Left forelimb (tissue), 1 donor: ENCODE data around the gene MBTPS1.
"Not testable (repeated sequence)": the region's sequence is repeated elsewhere in the genome, so short reads cannot be mapped to it uniquely, and the experiment has no call there.

Experiments
- DNase-seq: peaks from one replicate; pipeline ENCODE4 v3.0.0-alpha.2; 2018; ENCODE audit warnings: low spot score

Gene MBTPS1

DNA sequence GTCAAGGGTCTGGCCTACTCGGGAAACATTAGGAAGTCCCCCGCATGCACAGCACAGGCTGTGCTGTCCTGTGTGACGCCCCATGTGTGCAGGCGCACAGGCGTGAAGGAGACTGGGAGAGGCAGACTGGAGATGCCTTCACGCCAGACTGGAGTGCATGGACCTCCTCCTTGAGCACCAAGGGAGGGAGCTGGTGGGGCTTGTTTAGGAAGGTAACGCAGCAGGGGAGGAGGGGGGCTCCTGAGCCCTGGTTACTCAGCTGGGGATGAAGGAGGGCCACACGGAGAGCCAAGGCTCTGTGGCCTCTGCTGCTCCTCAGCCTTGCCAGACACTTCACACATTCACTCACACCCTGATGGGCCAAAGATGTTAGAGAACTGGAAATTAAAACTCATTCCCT is 20.5 kb upstream of the MBTPS1 start:
- no peak for DNase-seq

DNA sequence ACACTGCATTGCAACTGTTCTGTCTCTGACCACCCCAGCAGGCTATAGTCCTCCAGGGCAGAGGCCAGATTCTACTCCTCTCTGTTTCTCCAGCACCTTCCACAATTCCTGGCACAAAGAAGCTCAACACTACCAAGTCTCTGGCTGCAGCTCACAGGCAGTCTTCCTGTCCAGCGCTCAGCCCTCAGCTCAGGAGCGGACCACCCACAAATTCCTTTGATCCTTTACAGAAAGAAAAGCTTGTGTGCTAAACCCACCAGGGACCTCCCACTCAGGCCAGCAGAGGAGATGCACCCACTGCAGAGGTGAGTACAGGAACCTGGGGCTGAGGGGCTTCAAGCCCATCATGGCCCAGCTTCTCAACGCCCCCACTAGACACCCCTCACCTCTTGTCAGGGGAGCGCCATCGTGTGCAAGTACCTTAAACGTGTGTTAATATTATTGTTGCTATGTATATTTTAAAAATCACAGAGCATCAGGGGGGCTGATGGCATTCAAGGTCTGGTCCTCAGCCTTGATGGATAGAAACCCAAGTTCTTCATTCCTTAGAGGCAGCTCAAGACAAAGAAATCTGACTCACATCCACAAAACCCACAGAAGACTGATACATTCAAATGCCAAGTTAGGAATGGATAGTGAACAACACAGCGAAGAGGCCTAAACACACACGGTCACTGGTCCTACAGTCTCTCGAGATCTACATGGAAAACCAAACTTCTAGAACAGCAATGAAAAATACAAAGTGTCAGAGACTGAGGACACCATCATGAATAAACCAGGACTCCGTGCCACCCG is 19.8 kb upstream of the MBTPS1 start:
- no peak for DNase-seq

- DNase-seq = no peak
These were observed 16.0 kb upstream of the MBTPS1 start for GRCh38 chr16:84132527-84133285.

- no peak for DNase-seq
These were observed 14.4 kb upstream of the MBTPS1 start for GRCh38 chr16:84131117-84131516.

DNA sequence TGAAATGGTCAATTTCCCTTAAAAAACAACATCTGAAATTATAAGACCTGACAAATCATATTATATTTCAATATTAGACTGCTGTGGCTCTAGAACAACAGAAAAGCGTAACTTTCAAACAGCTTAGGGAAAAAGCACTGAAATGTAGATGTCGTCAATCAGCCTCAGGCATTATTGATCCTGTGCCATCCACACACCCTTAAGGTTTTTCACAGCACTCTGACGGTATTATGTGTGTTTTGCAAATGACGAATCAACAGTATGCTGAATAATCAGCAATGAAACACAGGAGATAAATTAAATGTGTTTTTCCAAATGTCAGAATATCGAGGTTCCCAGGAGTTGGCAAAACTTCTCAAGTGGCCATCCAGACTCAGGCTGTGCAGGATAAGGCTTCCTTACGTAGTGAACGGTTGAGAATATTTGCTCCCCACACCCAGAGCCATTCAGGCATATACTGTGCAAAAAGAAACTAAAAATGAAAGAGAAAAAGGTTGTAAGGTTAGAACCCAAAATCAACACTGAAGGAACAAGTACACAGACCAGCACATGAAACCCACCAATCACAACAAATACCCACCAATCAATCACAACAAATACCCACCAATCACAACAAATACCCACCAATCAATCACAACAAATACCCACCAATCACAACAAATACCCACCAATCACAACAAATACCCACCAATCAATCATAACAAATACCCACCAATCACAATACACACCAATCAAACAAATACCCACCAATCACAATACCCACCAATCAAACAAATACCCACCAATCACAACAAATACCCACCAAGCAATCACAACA is 7.7 kb upstream of the MBTPS1 start:
- no peak for DNase-seq

DNA sequence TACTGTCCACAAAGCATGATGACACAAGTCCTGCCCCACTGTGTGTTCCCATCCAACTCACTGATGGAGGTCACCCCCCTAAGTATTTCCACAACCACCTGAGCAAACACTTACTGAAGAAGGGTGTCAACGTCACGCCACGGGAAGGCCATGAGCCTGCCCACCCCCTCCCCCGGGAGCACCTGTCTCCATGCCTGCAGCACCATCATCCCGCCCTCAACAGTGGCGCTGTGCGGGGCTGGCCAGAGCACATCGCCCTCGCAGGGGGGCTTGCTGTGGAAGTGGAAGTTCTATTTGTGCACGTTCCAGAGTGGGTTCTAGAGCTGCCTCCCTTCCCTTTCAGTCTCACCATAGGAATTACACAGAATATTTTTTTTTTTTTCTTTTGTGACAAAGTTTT is 4.3 kb upstream of the MBTPS1 start:
- no peak for DNase-seq

- DNase-seq = no peak
These were observed 3.3 kb upstream of the MBTPS1 start for GRCh38 chr16:84120023-84120422.

DNA sequence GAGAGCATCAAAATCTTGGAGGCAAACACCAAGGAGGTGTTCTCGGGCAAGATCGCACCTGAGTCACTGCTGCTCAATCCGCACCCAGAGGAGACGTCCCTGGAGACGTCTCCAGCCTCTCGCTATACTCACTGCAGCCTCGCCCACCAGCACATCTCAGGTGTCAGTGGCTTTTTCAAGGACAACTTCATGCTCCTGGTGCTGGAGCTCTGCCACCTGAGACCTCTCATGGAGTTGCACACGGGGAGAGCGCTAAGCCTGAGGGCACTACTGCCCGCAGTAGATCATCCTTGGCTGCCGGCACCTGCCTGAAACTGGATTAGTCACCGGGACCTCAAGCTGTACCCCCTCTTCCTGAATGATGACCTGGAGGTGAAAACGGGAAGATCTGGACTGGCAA is 2.6 kb upstream of the MBTPS1 start:
- no peak for DNase-seq

- not testable (repeated sequence) for DNase-seq
These were observed 1.6 kb upstream of the MBTPS1 start for GRCh38 chr16:84118315-84118714.

DNA sequence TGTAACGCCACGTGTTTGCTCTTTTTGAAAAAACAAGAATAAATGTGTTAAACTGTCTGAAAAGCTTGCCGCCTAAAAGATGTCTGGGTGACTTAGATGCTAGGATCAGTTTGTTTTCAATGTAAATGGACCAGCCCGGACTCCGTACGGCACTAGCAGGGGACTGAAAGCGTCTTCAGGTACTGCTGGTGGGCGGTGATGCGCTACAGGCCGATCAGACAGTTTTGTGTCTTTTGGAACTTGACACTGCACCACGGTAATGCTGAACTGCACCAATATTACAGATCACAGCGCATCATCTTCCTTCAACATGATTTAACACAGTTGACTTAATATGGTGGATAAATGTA is 727 bp upstream of the MBTPS1 start:
- DNase-seq = no peak

DNA sequence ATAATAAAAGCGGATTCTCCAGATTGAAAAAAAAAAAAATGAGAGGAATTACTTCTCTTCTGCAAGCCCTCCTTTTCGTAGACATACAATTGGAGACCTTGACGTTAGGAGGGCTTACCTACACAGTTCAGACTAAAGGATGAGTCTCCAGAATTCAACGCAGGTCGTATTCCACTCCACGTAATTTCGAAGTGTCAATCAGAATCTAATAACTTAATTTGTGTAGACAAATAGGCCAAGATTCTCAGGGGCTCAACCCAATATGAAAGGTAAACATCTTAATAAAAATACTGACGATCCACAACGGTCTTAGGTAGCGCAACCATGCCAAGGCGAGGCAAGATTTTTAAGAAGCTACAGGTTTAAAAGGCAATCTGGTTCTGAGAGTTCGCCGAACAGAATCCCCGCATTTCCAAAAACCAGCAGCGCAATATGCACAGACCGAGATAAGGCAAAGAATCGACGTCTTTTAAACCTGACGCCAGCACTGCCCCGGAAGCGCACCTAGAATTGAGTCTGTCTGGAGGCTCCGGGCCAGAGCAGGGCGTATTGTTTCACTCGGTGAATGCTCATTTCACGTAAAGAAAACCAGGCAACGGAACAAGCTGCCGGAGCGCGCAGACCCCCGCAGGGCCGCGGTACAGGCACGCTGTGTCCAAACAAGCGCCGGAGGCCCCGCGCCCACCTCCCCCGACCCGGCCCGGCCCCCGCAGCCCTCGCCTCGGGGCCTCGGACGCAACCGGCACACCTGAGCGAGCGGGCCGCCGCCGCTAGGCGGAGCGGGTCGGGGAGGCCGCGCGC is 623 bp downstream of the MBTPS1 start:
- no peak for DNase-seq

DNA sequence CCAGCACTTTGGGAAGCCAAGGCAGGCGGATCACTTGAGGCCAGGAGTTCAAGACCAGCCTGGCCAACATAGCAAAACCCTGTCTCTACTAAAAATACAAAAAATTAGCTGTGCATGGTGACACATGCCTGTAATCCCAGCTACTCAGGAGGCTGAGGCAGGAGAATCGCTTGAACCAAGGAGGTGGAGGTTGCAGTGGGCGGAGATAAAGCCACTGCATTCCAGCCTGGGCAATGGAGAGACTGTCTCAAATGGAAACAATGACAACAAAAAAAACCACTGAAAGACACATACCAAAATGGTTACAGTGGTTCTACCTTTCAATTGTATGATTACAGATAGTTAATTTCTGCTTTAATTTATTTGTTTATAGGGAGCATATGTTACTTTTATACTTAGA is 4.8 kb downstream of the MBTPS1 start:
- DNase-seq = not testable (repeated sequence)

GRCh38 chr16:84111525-84111924 is 5.2 kb downstream of the MBTPS1 start:
- no peak for DNase-seq

GRCh38 chr16:84110527-84110926 is 6.2 kb downstream of the MBTPS1 start:
- DNase-seq = no peak

DNA sequence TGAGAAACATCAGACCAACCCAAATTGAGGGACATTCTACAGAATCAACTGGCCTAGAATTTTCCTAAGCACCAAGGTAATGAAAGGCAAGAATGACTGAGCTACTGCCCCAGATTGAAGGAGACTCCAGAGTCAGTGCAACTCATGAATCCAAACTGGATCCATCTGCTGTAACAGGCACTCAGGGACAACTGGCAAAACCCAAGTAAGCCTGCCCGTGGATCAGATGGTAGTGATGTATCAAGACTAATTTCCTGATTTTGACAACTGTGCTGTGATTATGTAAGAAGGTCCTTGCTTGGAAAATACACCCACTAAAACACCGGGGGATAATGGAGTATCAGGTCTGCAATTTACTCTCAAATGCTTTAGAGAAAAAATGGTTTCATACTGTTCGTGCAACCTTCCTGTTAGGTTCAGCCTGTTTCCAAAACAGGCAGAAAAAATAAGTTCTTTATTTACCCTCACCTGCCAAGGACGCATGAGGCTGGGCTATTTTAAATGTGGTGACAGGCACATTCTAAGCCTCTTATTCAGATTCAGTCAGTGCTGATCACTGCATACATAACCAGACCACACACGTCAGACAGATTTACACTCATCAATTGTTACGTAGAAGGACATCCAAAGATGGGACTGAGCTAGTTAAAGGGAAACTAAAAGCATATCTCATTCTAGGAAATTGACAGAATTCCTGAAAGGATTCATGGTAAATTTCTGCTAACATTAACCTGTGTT is 7.0 kb downstream of the MBTPS1 start:
- no peak for DNase-seq

DNA sequence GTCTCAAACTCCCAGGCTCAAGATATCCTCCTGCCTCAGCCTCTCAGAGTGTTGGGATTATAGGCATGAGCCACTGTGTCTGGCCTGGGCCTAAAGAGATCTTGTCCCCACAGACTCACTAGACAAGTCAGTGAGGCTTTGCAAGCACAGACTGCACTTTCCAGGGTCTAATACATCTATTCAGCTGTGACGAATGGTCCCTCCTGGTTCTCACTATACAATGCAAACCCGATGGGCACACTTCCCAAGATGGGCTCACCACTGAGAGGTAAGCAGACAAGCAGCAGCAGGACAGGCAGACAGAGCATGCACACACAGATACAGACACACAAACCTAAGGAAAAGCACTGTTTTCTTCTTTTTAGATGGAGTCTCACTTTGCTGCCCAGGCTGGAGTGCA is 8.8 kb downstream of the MBTPS1 start:
- DNase-seq = no peak

GRCh38 chr16:84105948-84106740 is 10.6 kb downstream of the MBTPS1 start:
- no peak for DNase-seq

DNA sequence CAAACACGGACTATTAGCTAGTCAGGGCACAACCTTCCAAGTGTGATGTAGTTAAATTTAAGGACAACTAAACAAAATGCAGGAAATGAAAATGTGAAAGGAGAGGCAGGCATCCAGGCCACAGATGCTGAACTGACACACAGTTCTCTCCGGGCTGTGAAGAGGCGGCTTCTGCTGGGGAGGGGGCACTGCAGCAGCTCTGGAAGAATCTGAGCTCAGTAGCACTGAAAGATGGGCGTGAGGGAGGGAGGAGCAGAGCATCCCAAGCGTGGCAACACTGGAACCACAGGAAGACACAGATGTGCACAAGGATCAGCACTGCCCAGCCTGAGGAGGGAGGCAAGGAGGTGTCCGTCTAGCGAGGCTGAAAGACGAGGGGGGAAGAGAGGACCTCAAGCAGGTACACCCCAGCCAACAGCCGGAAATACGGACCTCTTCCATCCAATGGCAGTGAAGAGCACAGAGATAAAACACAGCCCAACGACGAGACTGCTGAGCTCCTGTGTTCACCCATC is 11.4 kb downstream of the MBTPS1 start:
- no peak for DNase-seq

- DNase-seq = no peak
These were observed 12.5 kb downstream of the MBTPS1 start for GRCh38 chr16:84104231-84104630.

DNA sequence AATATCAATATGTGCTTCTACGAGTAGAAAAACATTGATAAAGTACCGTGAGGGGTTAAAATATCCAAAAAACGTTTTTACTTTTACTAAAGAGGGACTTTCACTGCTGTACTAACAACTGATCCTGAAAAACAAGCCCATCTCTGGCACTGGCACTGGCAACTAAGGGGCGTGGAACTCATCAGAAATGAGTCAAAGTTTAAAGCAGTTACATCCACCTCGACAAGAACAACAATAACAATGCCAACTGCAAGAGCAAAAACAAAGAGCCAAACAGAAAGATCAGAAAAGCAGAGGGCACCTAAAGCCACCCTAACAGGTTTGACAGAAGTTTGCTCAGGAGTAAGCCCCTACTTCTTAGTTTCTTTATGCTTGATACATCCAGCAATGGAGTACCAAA is 13.1 kb downstream of the MBTPS1 start:
- DNase-seq = no peak
